GM12875 (cell line): Measurements from ENCODE around the gene IL6R.
A peak's percentile ranks its signal among the peaks of the same experiment; 100 is the strongest.

Experiments
- H3K4me3 ChIP-seq: one replicate; pipeline ENCODE4 v1.5.1; 2011; ENCODE audit warnings: low read depth, low read length, control low read depth
- TF ChIP-seq, protein P1 (sequence below): IDR thresholded peaks from 2 replicates; pipeline ENCODE4 v1.5.1; 2011; ENCODE audit warnings: low read depth, mild to moderate bottlenecking, control low read depth, inconsistent platforms, low read length, moderate library complexity, borderline replicate concordance; ENCODE audit not compliant: insufficient read depth

The IL6R gene

DNA sequence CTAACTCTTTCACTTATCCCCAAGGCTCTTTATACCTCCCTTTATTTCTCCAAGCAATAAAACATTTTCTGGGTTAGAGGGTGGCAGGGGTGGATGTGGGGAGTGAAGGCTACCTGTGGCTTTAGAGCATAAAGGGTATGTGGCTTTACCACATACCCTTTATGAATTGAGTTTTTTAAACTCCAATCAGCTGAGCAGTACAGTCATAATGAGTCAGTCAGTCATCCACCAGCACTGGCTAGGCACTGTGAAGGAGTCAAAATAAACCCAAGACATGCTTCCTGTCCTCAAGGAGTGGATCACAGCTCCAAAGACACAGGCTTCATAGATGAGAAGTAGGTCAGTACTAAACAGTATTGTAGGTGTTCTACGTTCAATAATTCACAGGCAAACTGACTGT lies 94.3 kb downstream of the IL6R start:
- no peak overlapping the region for H3K4me3 ChIP-seq
- TF ChIP-seq, protein P1, sequence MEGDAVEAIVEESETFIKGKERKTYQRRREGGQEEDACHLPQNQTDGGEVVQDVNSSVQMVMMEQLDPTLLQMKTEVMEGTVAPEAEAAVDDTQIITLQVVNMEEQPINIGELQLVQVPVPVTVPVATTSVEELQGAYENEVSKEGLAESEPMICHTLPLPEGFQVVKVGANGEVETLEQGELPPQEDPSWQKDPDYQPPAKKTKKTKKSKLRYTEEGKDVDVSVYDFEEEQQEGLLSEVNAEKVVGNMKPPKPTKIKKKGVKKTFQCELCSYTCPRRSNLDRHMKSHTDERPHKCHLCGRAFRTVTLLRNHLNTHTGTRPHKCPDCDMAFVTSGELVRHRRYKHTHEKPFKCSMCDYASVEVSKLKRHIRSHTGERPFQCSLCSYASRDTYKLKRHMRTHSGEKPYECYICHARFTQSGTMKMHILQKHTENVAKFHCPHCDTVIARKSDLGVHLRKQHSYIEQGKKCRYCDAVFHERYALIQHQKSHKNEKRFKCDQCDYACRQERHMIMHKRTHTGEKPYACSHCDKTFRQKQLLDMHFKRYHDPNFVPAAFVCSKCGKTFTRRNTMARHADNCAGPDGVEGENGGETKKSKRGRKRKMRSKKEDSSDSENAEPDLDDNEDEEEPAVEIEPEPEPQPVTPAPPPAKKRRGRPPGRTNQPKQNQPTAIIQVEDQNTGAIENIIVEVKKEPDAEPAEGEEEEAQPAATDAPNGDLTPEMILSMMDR: no peak

- TF ChIP-seq, protein P1: no peak
- H3K4me3 ChIP-seq: no peak overlapping the region
Observed at GRCh38 chr1:154500533-154500932, 95.4 kb downstream of the IL6R start.

- TF ChIP-seq, protein P1: no peak
- peak overlapping the region; percentile 43 for H3K4me3 ChIP-seq
Observed at GRCh38 chr1:154501423-154502065, 96.4 kb downstream of the IL6R start.

DNA sequence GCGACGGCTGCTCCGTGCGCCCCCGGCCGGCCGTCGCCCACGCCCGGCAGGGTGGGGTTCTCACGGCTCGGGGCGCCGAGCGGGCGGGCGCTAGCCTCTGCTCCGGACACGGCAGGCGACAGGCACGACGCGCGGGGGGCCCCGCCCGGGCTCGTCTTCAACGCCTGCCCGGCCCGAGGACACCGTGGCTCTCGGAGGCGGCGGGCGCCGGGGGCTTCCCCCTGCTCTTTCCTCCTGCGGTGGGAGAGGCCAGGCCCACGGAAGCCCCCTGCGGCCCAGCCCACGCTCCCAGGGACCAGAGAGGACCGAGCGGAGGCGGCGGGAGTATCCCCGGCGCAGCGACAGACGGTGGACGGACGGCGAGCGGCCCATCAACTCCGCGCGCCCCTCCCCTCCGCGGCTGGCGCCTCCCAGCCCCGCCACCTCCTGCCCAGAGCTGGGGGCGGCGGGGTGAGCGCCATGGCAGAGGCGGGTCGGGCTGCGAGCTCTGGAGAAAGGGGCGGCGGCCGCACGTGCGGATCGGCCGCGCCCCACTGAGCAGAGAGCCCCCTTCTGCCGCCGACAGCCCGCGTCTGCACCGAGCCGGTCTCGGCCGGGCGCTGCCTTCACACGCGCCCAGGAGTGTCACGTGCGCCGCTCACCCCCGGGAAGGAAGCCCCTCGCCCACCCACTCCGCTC lies 97.1 kb downstream of the IL6R start, which contains the start of the genes SHE and TDRD10:
Gene SHE, minus strand, starts transcription at position 347 of the 678 bp plus-strand sequence. CDS start 386 bp downstream, outside the sequence.
Gene TDRD10, plus strand, starts transcription at position 154 of the 678 bp plus-strand sequence. CDS start 4,685 bp downstream, outside the sequence.
- peak within 1 kb of the TSS; percentile 43 for H3K4me3 ChIP-seq

DNA sequence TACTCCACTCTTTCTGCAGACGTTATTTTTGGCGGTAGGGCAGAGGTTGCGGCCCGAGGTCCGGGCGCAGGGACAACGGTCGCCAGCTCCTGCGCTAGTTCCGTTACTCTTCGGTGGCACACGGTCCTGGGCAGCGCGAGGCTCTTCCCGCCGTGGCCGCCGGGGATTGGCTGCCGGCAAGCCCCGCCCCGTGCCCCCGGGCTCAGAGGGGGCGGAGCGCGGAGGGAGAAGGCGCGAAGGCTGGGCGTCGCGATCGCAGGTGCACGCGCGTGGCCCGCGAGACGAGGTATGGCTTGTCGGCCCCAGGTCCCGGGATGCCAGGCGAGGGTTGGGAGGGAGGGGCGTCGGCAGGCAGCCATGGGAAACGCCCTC lies 97.6 kb downstream of the IL6R start:
- H3K4me3 ChIP-seq: peak overlapping the region; percentile 43
- TF ChIP-seq, protein P1: no peak

More for the DNA sequence above, 97.1 kb downstream of the IL6R start, which contains the start of the genes SHE and TDRD10:
- TF ChIP-seq, protein P1: no peak

- no peak overlapping the region for H3K4me3 ChIP-seq
- TF ChIP-seq, protein P1: no peak
Observed at GRCh38 chr1:154503898-154504297, 98.8 kb downstream of the IL6R start.

GRCh38 chr1:154512760-154513159 lies 107.6 kb downstream of the IL6R start:
- no peak overlapping the region for H3K4me3 ChIP-seq
- TF ChIP-seq, protein P1: no peak
